Gastrocnemius medialis (tissue), 4 donors: ENCODE measurements around the gene AK1.

Source experiments
- POLR2A ChIP-seq, 2 donors: fragments of 450-650 bp; IDR thresholded peaks; one replicate each; pipeline ENCODE4 v1.6.1; 2017; ENCODE audit warnings: antibody characterized with exemption in 2 of 2, mild to moderate bottlenecking in 2 of 2, moderate library complexity in 2 of 2
- TF ChIP-seq, protein P1 (sequence below), 5 experiments: fragments of 450-650 bp in 3 of 5; fragments of 200-600 bp in 2 of 5; sonication (generic) in 2 of 5; IDR thresholded peaks in 4 of 5; conservative IDR thresholded peaks in 1 of 5; 1 replicate in 4 of 5; 2 replicates in 1 of 5; pipeline ENCODE4 v1.5.1; 2016 to 2019; ENCODE audit warnings: antibody characterized with exemption in 5 of 5, mild to moderate bottlenecking in 3 of 5, moderate library complexity in 3 of 5

DNA sequence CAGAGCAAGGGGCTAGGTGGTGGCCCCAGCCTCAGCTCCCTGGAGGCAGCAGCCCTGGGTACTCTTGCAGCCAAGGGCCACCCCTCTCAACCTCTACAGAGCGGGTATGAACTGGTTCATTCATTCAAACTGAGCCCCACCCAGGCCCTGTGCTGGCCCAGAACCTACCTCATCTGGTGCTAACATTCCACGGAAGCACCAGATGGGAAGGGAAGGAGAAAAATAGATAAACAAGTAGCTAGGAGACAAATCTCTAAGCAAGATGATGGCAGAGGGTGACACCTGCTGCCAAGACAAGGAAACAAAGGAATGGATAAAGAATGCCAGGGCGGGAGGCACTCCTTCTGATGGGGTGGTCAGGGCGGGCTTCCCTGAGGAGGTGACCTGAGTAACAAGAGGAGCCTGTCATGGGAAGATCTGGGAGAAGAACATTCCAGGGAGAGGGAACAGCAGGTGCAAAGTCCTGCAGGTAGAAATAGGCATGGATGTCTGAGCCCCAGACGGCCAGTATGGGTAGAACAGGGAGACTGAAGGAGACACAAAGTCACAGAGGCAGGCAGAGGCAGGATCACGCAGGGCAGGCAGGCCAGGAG, 33.2 kb upstream of the AK1 start:
- no peak for TF ChIP-seq POLR2A (IDR thresholded peaks at IDR 0.05)
- TF ChIP-seq, protein P1, sequence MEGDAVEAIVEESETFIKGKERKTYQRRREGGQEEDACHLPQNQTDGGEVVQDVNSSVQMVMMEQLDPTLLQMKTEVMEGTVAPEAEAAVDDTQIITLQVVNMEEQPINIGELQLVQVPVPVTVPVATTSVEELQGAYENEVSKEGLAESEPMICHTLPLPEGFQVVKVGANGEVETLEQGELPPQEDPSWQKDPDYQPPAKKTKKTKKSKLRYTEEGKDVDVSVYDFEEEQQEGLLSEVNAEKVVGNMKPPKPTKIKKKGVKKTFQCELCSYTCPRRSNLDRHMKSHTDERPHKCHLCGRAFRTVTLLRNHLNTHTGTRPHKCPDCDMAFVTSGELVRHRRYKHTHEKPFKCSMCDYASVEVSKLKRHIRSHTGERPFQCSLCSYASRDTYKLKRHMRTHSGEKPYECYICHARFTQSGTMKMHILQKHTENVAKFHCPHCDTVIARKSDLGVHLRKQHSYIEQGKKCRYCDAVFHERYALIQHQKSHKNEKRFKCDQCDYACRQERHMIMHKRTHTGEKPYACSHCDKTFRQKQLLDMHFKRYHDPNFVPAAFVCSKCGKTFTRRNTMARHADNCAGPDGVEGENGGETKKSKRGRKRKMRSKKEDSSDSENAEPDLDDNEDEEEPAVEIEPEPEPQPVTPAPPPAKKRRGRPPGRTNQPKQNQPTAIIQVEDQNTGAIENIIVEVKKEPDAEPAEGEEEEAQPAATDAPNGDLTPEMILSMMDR (IDR thresholded peaks at IDR 0.05 in 4 of 5, conservative IDR thresholded peaks at IDR 0.05 in 1 of 5) = no peak
